ENCODE measurements around the gene ALG8. TPM values are rescaled to one million over a fixed set of nuclear protein-coding genes. Genes with fewer than 3 reads are reported as not detected.
"Not testable (repeated sequence)": the region's sequence is repeated elsewhere in the genome, so short reads cannot be mapped to it uniquely, and the experiment has no call there.

ALG8 gene
- total RNA-seq: 12.6 TPM
- long read RNA-seq, transcript ALG8-201 (13 exons, 1,675 nt): major isoform, 8 of 12 reads
- long read RNA-seq, partial matches to known transcripts: 0 of 12 reads
- long read RNA-seq, other reads (novel, unspliced or antisense): 3 of 12 reads

DNA sequence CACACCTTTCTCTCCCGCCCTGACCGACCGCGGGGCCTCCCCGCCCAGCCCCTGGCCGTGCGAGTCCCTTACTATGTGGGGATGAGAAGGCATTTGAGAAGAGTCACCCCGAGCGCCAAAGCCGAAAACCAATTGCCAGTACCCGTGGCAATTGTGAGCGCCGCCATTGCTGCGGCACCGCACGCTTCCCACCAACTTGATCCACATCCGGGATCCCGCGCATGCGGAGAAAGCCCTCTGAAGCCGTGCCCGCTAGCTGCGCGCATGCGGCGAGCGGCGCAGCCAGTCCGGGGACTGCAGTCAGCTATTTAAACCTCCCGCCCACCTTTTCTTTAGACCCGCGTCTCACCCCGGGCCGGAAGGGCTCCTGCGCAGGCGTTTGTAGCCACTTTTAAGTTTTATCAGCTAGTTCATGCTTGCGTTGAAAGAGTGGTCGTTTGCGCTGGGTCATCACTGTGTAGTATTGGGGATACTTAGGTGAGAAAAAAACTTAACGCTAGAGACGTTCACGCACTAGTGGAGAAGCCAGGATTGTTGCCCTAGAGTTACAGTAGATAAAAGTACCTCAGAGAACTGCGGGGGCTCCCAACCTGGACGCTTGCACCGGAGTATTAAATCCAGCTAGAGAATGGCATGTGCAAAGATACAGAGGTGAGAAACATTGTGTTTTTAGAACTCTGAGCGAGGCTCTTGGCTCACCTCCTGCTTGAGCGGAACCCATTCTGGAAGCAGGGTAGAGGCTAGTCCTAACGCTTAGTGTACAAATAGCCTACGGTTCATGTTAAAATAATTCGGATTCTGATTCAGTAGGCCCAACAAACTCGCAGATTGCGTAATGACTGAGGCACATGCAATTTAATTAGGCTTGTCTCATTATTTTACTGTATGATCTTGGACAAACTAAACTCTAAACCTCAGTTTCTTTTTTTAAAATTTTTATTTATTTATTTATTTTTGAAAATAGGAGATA is at the start of gene ALG8:
ALG8 (minus strand) TSS at position 205 of the 970 bp plus-strand sequence; CDS start at position 167, 38 bp downstream.
- peak; percentile 98 for DNase-seq
- peak; percentile 99 for ATAC-seq
- intact Hi-C loops (cut with micrococcal nuclease): no loop called here

DNA sequence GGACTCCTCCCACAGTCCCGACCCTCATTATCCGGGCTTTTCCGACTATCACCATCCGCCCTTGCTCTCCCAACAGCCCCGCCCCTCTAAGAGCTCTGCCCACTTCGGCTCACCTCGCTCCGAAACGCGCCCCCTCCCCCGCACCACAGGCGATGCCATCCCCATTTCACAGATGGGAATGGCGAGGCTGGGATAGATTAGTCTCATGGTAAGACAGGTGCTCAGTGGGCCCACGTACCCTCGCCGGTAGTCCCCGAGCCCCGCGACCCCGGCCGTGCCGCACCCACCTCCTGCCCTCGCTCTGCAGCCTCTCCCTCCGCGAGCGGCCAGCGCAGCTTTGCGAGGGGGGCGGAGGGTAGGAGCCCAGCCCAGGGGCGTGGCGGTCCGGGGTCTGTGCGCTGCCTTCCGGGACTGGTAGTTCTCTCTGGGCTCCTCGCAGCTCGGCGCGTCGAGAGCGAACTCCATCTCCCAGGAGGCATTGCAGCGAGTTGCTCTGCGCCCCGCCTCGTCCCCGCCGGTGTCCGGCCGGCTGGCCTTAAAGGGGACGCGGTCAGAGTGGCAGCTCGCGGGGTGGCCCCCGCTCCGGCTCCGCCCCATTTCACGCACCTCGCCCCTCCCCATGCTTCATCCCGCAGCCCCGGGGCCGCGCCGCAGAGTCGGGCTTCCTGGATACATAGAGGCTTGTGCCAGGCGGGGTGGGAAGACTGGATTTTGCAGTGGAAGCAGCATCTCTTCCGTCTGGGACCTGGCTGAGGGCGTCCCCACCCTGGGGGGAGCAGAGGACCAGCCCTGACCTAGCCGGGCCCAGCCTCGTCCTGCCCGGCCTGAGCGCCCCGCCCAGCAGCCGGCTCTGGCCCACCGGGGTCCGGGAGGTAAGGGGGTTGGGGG is 49.1 kb upstream of the ALG8 start, which contains the start of the genes KCTD21 and USP35:
KCTD21 (minus strand) TSS at position 341 of the 888 bp plus-strand sequence. CDS start 14,072 bp downstream, outside the sequence.
USP35 (plus strand) TSS at position 634 of the 888 bp plus-strand sequence. CDS start 7,327 bp downstream, outside the sequence.
- DNase-seq (peak; percentile 99), ATAC-seq (peak; percentile 97)
- intact Hi-C loops (cut with micrococcal nuclease): no loop called here

DNA sequence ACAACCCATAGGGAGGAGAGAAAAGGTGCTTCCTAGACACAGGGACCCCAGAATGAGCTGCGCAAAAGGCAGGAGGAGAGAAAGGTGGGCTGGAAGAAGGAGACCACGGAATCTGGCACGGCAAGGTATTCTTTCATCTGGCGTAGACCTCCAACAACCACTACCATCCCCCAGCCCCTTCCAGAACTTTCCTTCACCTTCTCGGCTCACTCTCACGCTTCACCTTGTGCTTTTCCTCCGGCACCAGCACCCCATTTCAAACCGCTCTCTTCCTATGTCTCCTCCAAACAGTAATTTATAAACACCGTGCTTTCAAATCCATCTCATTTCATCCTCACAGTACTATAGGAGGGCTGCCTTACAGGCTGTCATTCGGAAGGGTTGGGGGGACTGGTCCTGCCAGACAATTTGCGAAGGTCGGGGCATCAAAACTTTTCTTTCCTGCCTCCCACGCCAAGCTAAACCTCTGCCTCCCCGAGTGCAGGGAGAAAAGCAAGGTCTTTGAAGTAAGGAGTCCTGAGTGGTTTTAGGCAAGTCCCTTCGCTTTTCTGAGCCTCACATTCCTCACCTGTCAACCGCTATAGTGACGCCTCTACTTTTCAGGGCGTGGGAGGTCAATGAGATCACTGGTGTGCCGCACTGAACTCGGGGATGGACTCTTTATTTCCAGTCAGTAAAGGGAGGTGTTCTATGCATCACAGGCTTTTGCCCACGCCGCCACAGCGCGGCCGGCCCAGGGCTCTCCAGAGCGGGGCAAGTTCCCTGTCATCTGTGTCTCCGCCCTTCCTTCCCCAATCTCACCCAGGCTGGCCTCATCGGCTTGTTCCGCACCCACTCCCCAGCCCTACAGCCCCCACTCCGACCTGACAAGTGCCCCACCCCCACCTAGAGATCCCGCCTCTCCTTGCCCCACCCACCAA is 48.2 kb upstream of the ALG8 start:
- ATAC-seq (no peak), DNase-seq (no peak)
- intact Hi-C loops (cut with micrococcal nuclease): no loop called here

DNA sequence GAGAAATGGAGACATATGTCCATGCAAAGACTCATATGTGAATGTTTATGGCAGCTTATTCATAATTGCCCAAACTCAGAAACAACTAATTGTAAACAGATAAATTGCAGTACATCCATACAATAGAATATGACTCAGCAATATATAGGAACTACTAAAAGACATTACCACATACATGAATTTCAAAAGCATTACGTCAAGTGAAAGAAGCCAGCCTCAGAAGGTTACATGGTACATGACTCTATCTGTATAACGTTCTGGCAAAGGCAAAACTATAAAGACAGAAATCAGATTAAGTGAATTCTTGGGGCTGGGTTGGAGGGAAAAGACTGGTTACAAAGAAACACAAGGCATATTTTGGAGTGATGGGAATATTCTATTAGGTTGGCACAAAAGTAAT is 41.8 kb upstream of the ALG8 start:
- intact Hi-C loops (cut with micrococcal nuclease): no loop called here
- no peak for DNase-seq

DNA sequence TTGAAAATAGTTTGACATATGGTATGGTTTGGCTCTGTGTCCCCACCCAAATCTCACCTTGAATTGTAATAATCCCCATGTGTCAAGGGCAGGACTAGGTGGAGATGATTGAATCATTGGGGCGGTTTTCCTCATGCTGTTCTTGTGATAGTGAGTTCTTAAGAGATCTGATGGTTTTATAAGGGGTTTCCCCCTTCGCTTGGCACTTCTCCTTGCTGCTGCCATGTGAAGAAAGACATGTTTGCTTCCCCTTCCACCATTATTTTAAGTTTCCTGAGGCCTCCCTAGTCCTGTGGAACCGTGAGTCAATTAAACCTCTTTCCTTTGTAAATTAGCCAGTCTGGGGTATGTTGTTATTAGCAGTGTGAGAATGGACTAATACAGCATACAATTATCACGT is 41.3 kb upstream of the ALG8 start:
- ATAC-seq: no peak
- DNase-seq: no peak
- intact Hi-C loops (cut with micrococcal nuclease): no loop called here

More for the DNA sequence above, 41.8 kb upstream of the ALG8 start:
- ATAC-seq: no peak

DNA sequence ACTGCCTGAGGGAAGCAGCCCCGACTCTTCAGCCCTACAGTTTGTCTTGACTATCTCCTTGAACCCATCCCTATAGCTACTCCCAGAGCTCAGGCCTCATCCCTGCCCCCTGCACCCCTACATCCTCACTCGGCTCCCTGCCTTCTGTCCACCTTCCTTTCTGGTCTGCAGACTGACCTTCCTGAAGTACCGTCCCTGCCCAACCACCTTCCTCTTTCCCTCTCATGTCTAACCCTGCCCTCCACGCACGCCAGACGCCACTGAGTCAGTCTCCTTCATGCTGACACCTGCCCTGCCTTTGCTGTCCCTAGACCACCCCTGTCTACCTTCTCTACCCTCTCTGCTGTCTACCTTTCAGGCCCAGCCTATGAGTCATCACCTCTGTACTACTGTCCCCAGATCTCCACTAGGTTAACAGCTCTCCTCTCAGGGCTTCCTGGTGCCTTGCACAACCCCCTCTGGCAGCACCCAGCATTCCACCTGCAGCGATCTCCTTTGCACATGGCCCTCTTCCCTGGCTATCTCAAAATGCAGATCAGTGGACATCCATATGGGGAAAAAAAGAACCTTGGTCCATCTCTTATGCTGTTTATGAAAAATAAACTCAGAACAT is 40.1 kb upstream of the ALG8 start:
- DNase-seq: no peak
- intact Hi-C loops (cut with micrococcal nuclease): no loop called here

DNA sequence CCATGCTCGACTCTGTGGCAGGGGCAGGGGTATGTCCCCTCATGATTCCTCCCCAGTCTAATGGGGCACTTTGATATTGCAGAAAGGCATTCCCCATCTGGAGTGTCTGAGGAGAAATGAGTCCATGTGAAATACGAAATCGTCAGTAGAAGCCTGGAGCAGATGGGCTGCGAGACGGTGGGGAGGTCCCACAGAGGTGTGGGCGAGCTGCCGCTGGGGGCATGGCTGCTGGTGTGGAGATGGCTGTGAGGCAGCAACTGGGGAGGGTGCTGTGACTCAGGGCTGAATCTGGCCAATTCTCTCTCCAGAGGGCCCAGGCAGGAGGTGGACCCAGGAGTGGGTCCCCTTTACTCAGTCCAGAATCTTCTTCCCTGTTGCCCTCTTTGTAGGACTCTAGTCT is 37.8 kb upstream of the ALG8 start:
- DNase-seq (no peak), ATAC-seq (no peak)
- intact Hi-C loops (cut with micrococcal nuclease): no loop called here

More for the DNA sequence above, 40.1 kb upstream of the ALG8 start:
- ATAC-seq: peak; percentile 49

DNA sequence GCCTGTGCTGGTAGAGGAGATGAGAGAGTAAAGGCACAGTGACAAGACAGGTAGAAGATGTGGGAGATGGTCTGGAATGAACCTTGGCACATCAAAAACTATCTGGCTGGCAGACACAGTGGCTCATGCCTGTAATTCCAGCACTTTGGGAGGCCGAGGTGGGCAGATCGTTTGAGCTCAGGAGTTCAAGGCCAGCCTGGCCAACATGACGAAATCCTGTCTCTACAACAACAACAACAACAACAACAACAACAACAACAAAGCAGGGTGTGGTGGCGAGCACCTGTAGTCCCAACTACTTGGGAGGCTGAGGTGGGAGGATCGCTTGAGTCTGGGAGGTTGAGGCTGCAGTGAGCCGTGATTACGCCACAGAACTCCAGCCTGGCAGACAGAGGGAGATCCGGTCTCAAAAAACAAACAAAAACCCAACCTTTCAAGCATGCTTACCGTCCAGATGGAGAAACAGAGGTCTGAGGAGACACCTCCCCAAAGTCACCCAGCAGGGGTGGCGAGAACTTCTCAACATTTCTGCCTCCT is 37.2 kb upstream of the ALG8 start:
- ATAC-seq (no peak), DNase-seq (no peak)
- intact Hi-C loops (cut with micrococcal nuclease): no loop called here

DNA sequence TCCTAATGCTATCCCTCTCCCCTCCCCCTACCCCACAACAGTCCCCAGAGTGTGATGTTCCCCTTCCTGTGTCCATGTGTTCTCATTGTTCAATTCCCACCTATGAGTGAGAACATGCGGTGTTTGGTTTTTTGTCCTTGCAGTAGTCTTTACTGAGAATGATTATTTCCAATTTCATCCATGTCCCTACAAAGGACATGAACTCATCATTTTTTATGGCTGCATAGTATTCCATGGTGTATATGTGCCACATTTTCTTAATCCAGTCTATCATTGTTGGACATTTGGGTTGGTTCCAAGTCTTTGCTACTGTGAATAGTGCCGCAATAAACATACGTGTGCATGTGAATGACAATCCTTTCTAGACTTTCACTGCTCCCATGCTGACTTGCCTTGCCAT is 36.4 kb upstream of the ALG8 start:
- ATAC-seq; intact Hi-C loops (cut with micrococcal nuclease); DNase-seq: not testable (repeated sequence)

DNA sequence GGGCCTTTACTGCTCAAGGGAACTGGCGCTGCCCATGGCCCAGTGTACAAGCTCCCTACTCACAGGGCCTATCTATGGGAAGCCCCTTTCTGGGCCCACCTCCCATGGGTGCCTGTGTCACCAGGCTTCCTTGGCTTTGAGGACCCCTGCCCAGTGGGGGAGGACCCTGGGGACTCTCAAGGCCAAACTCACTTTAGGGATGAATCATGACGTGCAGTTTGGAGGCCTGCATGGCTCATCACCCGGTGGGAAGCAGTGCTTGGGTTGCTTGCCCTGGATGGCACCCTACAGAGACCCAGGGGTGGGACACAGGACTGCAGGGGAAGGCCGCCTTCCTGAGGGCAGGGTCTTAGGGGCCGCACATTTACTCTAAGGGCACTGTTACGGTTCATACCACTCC is 32.5 kb upstream of the ALG8 start:
- intact Hi-C loops (cut with micrococcal nuclease): no loop called here
- ATAC-seq (no peak), DNase-seq (no peak)

DNA sequence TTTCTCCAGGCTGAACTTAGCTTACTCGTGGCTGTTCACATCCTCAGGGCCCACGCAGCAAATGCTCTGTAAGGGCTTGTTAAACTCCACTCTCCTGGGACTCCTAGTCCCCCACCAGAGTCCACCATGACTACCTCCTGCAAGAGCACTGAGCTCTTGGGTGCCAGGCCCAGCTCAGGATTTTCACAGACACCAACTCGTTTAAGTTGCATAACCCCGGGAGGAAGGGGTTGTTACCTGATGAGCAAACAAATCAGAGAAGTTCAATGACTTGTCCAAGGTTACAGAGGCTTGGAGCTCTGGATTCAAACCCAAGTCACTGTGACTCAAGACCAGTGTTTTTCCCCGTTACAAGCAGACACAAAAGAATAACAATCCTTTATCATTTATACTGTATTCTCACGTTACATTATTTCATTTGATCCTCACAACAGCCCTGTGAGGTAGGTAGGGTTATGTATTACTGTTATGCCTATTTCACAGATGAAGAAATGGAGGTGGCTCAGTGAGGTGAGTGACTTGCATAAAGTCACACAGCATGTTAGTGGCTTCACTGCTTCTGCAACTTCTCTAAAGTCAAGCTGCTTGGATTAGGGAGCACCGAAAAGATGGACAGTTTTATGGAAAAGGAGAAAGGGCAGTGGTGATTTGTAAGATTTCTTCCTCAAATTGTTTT is 31.6 kb upstream of the ALG8 start:
- intact Hi-C loops (cut with micrococcal nuclease): no loop called here
- DNase-seq (no peak), ATAC-seq (no peak)

DNA sequence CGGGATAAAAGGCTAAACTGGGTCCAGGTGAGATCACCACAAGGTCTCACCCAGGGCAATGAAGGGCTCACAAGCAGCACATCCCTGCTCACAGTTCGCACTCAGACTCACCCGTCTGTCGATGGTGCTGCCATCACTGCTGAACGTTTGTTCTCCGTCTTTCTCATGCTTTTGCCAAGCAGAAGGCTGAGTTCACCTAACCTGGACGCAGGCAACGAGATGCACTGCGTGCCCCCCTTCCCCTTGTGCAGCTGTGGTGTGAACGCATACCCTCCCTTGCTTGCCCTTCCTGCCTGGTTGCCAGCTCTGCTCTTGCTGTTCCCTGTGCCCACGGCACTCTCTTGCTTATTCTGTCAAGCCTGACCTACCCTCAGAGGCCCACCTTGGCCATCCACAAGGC is 31.0 kb upstream of the ALG8 start:
- intact Hi-C loops (cut with micrococcal nuclease): no loop called here
- ATAC-seq (no peak), DNase-seq (no peak)

DNA sequence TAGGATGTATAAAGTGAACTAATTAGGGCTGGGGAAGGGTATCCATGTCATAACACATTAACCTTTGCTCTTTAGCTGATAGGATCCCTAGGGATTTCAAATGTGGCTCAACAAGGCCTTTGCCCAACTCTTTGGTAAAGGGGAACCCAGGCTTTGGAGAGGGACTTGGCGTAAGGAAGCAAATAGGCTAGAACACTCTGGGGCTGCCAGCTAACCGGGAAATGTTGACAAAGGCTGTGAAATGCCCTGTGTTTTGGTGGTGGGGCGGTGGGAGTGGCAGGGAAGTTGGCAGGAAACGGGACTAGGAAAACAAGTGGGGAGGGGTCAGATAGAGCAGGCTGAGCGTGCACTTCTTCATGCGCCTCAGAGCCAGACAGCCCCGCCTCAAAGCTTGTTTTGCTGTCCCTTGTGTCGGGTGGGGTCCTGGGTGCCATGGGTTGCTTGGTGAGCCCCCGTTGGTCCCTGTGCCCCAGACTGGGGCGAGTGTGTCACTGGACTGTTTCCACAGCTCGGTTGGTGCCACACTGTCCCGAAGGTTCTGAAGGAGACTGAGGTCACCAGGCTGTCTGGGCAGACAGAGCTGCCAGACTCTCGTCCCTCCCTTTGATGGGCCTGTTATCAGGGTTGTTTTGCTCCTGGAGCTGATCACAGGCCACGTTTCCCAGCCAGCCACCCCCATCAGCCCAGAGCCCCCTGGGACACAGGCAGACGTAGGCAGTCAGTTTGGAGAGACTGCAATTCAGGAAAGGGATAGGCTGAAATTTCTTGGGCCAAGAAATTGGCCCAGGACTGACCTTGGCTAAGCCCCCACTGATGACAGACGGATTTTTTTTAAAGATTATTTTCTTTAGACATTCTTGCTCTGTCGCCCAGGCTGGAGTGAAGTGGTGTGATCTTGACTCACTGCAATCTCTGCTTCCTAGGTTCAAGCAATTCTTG is 29.4 kb upstream of the ALG8 start:
- ATAC-seq: peak; percentile 94
- intact Hi-C loops (cut with micrococcal nuclease): no loop called here
- DNase-seq: peak; percentile 90

DNA sequence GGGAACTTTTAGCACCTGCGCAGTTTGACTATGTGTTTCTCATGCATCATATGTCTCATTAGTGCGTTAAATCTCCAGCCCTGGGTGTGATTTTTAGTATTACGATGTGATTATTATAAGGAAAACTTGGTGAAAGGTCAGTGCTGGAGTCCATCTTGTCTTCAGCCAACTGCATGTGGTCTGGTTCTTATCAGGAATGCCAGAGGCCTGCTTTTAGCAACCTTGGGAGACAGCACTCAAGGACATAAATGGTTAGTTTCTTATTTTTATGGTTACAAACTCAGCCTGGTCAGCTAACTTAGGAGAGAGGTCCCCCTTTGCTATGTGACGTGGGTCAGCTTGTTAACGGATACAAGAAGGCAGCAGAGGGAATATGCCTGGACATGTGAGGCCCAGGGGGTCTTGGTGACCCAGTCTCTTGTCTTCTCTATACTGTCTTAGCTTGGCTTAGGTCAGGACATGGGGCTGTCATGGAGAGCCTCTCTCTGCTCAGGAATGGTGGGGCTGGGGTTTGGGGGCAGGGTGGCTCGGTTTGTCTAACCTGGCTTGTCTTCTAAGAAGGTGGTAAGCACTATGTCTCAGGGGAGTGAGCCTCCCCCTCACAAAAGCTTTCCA is 27.5 kb upstream of the ALG8 start:
- no peak for DNase-seq
- intact Hi-C loops (cut with micrococcal nuclease): no loop called here
- ATAC-seq: no peak

DNA sequence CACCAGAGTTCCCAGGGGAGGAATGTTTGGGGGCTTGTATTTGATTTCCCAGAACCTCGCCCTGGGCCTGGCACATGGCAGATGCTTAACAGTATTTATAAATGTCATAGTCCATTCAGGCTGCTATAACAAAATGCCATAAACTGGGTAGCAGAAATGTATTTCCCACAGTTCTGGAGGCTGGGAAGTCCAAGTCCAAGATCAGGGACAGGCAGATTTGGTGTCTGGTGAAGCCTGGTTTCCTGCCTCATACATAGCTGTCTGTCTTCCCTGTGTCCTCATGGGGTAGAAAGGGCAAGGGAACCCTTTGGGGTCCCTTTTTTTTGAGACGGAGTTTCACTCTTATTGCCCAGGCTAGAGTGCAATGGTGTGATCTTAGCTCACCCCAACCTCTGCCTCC is 25.0 kb upstream of the ALG8 start:
- no peak for ATAC-seq
- intact Hi-C loops (cut with micrococcal nuclease): no loop called here

DNA sequence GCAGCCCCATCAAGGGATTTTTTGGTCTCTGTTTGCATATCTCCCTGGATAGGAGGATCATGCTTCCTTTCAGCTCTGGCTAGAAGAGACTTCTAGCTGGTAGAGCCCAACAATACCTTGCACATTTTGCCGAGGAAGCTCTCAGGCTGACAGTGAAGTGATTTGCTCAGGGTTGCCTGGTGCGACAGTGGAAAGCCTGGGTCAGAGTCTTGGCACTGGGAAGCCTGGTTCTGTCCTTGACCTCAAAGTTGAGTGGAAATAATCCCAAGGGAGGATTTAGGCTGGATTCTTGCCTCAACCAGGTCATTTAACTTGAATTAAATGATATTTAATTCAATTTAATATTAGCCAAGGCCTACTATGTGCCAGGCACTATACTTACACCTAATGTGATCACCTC is 24.4 kb upstream of the ALG8 start:
- ATAC-seq: peak; percentile 25
- intact Hi-C loops (cut with micrococcal nuclease): no loop called here

More for the DNA sequence above, 25.0 kb upstream of the ALG8 start:
- no peak for DNase-seq

More for the DNA sequence above, 24.4 kb upstream of the ALG8 start:
- DNase-seq: no peak
